HG02885 (cell line): ENCODE measurements around the gene DOCK4.

ENCODE experiments used
- ATAC-seq: cut with Tn5 transposase; IDR thresholded peaks from one replicate; pipeline ENCODE4 v1.9.1; 2021; ENCODE audit warnings: mild to moderate bottlenecking; ENCODE audit not compliant: unreplicated experiment, poor library complexity

DOCK4 gene

DNA sequence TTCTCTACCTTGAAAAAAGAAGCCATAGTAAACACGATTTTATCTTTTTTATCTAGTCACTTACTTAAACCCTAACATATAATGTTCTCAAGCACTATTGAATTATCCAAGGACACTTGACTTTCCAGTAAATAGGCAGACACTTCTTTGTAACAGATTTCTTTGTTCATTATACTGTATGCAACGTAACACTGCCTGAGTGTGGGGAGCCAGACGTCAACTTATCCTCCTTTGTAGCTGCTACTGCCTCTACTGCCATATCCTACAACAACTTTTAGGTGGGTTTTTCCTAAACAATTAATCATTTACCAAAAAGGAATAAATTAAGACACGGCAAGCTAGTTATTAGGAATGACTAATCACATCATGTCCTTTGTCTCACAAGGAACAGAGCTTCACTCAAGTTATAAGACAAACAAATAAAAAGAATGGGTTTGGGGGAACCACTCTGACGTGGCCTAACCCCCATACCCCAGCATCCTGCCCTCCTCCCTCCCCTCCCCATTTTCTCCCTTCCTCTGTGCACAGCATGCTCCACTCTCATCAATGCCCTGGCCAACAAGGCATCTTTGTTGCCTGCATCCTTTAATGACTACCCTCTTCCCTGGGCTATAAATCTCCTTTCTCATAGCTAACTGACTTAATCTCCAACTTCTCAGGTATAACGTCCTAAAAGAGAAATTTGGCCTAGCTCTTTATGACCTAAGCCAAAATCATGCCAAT lies 43.3 kb downstream of the DOCK4 start:
- ATAC-seq: no peak

- ATAC-seq: no peak
Measured at GRCh38 chr7:112162142-112162766, 43.9 kb downstream of the DOCK4 start.

GRCh38 chr7:112161253-112162141 lies 44.7 kb downstream of the DOCK4 start:
- ATAC-seq: no peak

- ATAC-seq: no peak
Measured at GRCh38 chr7:112160771-112161150, 45.4 kb downstream of the DOCK4 start.

GRCh38 chr7:112160130-112160770 lies 45.9 kb downstream of the DOCK4 start:
- ATAC-seq: no peak

DNA sequence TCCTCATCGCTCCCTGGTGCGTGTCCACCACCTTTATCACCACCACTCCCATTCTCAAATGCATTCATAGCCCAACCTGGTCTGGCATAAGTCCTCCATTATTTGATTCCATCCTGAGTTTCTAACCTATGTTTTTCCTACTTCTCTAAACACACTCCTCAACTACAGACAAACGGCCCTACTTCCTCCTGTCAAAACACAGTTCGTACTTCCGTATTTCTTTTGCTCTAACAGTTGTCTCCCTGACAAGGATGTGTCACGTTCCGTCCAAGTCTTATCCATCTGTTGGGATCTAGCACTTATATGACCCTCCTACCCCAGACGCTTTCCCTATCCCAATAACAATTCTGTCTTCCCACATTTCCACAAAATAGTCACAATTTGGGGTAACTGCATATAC lies 46.8 kb downstream of the DOCK4 start:
- no peak for ATAC-seq

- no peak for ATAC-seq
Measured at GRCh38 chr7:112157072-112157471, 49.1 kb downstream of the DOCK4 start.

GRCh38 chr7:112156412-112156811 lies 49.8 kb downstream of the DOCK4 start:
- ATAC-seq: no peak

GRCh38 chr7:112154690-112155089 lies 51.5 kb downstream of the DOCK4 start:
- ATAC-seq: no peak

- ATAC-seq: no peak
Measured at GRCh38 chr7:112152186-112152585, 54.0 kb downstream of the DOCK4 start.

GRCh38 chr7:112150823-112151641 lies 55.2 kb downstream of the DOCK4 start:
- ATAC-seq: no peak

DNA sequence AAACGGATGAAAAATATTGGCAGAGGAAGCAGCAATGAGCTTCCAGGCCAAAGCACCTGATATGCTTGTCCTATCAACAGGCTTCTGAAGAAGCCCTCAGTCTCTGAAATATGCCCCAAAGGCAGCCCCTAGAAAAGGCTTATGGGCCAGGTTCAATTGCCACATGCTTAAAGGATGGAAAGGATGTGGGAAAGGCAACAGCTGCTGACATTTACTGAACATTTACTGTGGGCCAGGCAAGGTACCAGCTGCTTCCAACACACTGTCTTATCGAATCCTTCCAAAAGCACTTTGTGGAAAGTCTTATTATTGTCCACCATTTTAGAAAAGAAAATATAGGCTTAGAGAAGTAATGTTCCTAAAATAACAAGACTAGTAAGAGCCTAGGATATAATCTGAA lies 56.5 kb downstream of the DOCK4 start:
- ATAC-seq: no peak

DNA sequence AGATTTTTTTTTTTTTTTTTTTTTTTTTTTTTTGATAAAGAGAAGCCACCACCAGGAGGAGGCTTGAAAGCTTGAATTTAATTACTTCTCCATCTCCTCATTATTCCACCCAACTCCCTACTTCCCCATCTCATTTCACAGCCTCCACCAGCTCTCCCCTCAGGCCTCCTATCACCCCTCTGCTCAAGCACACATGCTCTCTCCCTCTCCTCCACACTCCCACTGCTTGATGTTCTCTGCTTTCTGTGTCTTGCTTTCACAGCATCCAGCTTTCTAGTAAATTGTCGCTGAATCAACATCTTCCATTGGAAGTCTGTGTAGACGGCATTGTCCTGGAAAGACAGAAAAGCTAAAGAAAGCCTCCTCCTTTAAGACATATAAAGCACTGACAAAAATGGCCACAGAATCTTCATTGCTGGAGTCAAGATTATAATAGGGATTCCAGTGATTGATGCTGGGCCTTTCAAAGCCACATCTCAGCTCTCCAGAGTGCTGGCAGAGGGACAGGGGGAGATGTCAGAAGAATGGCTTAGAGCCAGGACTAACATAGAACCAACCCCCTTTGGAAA lies 58.3 kb downstream of the DOCK4 start:
- ATAC-seq: no peak

DNA sequence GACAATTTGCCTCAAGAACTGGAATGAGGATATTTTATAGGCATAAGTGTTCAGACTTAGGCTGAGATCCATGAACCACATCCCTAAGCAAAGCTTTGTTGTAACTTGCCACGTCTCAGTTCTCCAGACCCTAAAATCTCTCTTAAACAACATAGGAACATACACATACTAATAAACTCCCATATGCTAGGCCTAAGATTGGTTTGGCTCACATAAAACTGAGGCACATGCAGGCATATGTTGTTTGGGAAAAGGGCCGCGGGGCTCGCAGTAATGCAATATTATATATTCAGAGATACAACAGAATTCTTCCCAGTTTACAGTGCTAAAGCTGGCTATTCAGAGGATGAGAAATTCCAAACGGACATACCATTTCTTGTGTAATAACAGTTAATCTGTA lies 61.0 kb downstream of the DOCK4 start:
- ATAC-seq: no peak

GRCh38 chr7:112144284-112145059 lies 61.7 kb downstream of the DOCK4 start:
- ATAC-seq: no peak

DNA sequence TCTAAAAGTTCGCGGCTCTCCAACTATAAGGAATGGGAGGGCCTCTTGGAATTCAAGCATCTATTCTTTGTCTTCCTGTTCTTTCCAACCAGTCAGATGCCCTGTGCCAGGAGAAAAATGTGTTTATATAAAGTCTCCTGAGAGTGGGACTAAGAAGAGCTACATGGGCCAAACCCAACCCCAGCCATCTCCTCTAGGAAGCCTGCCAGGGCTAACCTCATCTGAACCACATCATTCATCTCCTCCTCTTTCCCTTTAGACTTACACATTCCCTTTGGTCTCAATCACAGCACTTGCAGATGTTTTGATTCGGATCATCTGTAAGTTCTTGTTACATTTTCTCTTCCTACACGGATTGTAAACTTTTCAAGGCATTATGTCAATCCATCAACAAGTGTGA lies 62.6 kb downstream of the DOCK4 start:
- no peak for ATAC-seq

DNA sequence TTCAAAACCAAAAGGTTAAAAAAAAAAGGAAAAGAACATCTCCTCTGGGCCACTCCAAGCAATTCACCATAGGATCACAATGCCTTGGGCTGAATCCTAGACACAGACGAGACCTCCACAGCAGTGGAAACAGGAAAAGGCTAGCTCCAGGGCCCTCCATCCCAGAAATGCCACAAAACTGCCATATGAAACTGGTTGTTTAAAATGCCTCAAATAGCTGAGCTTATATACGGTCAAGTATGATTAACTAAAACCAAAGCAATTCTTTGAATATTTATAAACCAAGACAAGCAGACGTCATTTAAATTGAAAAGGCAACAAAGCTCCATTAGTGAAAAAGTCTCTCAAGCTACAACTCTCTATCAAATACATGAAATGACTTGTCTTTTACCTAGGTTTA lies 63.1 kb downstream of the DOCK4 start:
- ATAC-seq: no peak

GRCh38 chr7:112140600-112140999 lies 65.6 kb downstream of the DOCK4 start:
- ATAC-seq: no peak

DNA sequence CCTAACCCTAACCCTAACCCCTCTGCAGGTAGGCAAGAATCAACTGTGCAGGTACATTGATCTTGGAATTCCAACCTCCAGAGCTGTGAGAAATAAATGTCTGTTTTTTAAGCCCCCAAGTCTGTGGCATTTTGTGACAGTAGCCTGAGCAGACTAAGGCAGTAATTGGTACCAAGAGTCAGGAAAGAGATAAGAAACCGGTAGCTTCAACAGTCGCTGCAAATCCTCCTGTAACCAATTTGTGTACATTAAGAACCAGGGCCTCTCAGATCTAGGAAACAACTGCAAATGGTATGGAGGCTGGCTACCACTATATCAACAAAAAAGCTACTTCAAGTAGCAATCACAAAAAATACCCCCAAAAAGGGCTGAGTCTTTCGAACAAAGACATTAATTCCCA lies 67.3 kb downstream of the DOCK4 start:
- no peak for ATAC-seq
